HL-60 (cell line): ENCODE measurements around the gene IRS2.

Source experiments
- POLR2AphosphoS5 ChIP-seq: IDR thresholded peaks from 2 replicates; pipeline ENCODE4 v1.6.1; 2012; ENCODE audit warnings: low read depth
- REST ChIP-seq: IDR thresholded peaks from 2 replicates; pipeline ENCODE4 v1.6.1; 2012; ENCODE audit warnings: low read depth; ENCODE audit not compliant: insufficient replicate concordance
- SPI1 ChIP-seq: IDR thresholded peaks from 2 replicates; pipeline ENCODE4 v1.6.1; 2012; ENCODE audit warnings: low read depth, mild to moderate bottlenecking, borderline replicate concordance
- TF ChIP-seq, protein P1 (sequence below): IDR thresholded peaks from one replicate; pipeline ENCODE4 v1.5.1; 2011; ENCODE audit warnings: low read length, control low read depth, inconsistent platforms; ENCODE audit not compliant: insufficient read depth

DNA sequence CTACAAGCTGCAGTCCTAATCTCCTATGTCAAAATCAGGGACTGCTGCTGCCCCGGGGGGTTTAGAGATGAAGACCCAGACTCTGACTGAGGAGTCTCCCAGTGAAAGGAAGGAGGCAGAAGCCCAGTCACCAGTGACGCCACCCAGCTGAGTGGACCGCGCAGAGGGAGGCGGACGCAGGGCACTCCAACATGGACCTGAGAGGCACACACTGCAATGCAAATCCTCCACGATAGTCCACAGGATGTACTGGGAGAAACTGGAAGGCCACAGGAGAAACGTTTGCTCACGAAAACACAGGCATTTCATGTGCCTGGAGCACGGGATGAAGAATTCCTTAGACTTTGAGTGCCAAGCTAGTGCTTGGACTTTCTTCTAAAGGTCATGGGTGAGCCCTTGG, 58.3 kb downstream of the IRS2 start:
- no peak for TF ChIP-seq POLR2AphosphoS5
- TF ChIP-seq, protein P1, sequence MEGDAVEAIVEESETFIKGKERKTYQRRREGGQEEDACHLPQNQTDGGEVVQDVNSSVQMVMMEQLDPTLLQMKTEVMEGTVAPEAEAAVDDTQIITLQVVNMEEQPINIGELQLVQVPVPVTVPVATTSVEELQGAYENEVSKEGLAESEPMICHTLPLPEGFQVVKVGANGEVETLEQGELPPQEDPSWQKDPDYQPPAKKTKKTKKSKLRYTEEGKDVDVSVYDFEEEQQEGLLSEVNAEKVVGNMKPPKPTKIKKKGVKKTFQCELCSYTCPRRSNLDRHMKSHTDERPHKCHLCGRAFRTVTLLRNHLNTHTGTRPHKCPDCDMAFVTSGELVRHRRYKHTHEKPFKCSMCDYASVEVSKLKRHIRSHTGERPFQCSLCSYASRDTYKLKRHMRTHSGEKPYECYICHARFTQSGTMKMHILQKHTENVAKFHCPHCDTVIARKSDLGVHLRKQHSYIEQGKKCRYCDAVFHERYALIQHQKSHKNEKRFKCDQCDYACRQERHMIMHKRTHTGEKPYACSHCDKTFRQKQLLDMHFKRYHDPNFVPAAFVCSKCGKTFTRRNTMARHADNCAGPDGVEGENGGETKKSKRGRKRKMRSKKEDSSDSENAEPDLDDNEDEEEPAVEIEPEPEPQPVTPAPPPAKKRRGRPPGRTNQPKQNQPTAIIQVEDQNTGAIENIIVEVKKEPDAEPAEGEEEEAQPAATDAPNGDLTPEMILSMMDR = no peak
- TF ChIP-seq SPI1 = no peak
- no peak for TF ChIP-seq REST
